Endometrial microvascular endothelial cells (primary cell): ENCODE results near the gene CD3G. TPM values are rescaled to one million over a fixed set of nuclear protein-coding genes. Genes with fewer than 3 reads are reported as not detected.
"Not testable (repeated sequence)": the region's sequence is repeated elsewhere in the genome, so short reads cannot be mapped to it uniquely, and the experiment has no call there.

Source experiments
- in situ Hi-C: cut with HindIII; loops from 2 replicates; pipeline ENCODE4 v1.10.0; 2017; ENCODE audit warnings: low sequenced_read_pairs, low pct_unique_long_range_greater_than_20kb; ENCODE audit errors: inconsistent ontology term
- total RNA-seq: library from RNA; depleted of rRNA; stranded (reverse); fragments of >200 nt; gene quantifications from one replicate; pipeline ENCODE4 v1.2.3, GENCODE V29; 2015; ENCODE audit errors: inconsistent ontology term

The CD3G gene
- total RNA-seq, 1 donor from 2014 or later = not detected

DNA sequence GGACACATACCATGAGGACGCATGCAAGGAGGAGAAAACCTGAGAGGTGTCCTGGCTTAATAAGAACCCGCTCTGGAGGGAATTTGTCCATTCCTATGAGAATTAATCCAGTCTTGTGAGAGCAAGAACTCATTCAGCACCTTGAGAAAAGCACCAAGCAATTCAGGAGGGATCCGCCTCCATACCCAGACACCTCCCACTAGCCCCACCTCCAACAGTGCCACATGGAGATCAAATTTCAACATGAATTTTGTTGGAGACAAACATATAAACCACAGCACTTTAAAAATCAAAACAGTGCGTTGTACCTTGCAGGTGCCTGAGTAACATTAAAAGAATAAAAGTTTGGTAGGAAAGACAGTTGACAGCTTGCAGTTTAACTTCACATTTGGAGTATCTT, 26.6 kb downstream of the CD3G start:
- in situ Hi-C loops = no loop called here

DNA sequence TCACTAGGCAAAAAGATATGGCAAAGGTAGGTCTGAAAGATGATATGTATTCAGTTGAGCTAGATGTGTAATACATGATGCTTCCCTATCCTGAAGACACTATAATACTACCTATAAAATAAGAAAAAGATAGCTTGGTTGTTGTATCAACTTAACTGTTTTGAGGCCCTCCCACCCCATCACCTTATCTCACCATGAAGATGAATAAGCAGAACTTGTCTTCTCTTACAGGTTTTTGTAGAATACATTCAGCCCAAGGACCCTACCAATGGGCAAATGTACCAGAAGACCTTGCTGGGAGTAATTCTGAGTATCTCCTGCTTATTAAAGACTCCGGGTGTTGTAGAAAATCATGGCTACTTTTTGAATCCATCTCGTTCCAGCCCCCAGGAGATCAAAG, 29.1 kb downstream of the CD3G start:
- in situ Hi-C loops = no loop called here

DNA sequence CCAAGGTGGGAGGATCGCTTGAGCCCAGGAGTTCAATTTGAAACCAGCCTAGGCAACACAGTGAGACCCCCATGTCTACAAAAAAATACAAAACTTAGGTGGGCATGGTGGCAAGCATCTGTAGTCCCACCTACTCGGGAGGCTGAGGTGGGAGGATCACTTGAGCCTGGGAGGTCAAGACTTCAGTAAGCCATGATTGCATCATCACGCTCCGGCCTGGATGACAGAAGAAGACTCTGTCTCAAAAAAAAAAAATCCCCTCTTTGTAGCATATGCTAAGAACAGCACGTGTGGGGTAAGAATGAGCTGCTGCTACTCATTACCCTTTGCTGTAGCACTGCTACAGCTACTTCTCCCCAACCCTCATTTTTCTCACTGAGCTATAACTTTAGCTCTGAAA, 29.7 kb downstream of the CD3G start:
- in situ Hi-C loops = no loop called here

DNA sequence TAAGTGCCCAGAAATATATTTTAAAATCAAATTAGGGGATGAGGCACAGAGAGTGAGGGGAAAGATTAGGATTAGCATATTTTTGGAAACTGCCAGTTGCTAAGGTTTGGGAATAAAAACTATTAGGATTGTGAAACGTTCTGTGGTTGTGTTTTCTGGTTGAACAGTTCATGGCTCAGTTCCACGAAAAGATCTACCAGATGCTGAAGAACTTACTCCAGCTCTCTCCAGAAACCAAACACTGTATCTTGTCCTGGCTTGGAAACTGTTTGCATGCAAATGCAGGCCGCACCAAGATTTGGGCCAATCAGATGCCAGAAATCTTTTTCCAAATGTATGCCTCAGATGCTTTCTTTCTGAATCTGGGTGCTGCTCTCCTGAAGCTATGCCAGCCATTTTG, 30.6 kb downstream of the CD3G start:
- in situ Hi-C loops = no loop called here

DNA sequence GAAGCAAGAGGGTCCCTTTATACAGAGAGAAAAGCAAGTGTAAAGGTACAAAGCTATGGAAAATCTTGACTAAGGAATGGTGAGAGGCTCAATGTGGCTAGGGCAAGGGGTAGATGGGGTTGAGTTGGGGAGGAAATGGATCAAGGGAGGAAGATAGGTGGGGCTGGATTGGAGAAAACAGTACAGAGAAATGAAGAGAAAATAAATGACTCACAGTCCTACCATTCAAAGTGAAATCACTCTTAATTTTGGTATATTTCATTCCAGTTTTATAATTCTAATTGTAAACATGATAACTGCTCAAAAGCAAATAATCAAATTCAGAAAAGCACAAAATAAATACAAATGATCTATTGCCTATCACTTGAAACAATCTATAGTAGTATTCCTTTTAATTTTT, 31.8 kb downstream of the CD3G start:
- in situ Hi-C loops = no loop called here

DNA sequence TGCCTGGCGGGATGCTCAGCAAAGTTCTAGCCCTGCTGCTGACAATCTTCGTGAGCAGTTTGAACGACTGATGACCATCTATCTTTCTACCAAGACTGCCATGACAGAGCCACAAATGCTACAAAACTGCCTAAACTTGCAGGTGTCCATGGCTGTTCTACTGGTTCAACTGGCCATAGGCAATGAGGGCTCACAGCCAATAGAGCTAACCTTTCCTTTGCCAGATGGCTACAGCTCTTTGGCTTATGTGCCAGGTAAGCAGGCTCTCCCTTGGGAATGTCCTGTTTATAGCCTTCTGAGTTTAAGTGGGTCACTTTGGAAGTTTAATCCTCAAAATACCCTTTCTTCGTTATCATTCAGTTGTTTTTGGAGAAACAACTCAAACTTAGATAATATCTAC, 35.4 kb downstream of the CD3G start:
- in situ Hi-C loops = no loop called here

DNA sequence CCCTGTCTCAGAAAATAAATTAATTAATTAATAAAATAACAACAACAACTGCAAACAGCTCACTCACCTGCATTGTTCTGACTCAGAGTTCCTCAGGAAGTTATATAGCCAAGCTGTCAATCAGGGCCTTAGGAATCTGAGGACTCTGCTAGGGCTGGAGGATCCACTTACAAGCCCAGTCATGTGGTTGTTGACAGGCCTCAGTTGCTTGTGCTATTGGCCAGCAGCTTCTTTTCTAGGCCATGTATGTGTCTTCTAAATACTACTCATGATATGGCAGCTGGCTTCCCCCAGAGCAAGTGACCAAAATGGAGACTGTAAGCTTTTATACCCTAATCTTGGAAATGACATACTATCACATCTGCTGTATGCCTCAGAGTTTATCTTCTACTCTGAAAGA, 36.4 kb downstream of the CD3G start:
- in situ Hi-C loops = no loop called here

DNA sequence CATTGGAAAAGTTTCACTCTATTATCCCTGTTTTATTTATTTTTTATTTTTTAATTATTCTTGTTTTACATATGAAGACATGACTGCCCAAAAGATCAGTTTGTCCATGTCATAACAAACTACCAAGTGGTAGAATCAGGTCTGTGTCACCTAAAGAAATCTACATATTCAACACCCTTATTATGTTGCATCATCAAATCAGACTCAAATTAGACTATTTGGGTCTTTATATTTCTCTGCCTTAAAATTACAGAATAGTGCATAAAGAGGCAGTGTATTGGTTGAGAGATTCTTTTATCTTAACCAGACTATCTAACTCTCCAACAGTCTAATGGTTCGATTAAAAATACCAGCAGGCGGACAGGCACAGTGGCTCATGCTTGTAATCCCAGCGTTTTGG, 38.8 kb downstream of the CD3G start:
- in situ Hi-C loops = no loop called here

DNA sequence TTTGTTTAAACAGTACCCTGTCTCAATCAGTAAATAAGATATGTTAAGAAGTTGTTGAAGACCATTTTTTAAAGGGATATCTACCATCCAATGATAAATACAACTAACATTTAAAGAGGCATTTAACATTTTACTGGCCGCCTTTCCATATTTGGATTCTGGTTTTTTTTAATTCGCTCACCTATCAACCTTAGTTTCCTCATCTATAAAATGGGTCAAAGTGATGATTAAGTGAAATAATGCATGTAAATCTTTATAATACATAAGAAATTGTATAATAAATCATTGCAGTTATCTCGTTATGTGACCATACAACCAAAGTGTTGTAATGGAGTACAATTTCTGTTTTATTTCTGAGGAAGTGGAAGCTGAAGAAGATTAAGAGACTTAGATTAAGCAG, 39.5 kb downstream of the CD3G start:
- in situ Hi-C loops = no loop called here

DNA sequence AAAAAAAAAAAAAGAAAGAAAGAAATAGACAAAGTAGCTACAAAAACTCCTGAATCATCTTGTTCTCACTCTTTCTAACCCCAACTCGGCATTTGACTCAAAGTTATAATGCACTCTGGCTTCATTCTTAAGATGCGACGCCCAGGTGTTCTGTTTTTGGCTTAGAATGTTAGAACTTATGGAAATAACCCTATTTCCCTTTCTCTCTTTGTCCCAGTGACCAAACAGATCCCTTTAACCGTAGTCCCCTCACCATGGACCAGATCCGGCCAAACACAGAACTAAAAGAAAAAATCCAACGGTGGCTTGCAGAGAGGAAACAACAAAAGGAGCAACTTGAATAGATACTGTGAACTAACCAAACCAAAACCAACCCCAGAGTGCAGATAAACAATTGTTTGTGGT, 52.0 kb downstream of the CD3G start:
- in situ Hi-C loops = no loop called here

DNA sequence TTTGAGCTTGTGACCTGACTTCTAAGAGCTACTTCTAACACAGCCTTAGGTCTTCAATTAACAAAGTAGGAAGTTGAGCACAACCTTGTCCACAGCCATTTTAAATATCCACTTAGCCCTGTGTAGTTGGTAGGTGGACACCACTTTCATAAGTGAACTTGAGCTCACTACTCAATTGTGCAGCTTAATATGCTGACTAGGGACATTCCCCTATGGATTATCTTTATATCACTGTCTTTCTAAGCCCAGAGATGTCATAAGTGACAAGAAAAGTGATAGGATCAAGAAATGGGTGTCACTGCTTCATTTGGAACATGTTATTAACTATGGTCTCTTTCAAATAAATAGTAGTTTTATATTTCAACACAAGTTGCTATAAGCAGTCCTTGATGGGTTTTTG, 53.3 kb downstream of the CD3G start:
- in situ Hi-C loops = no loop called here

DNA sequence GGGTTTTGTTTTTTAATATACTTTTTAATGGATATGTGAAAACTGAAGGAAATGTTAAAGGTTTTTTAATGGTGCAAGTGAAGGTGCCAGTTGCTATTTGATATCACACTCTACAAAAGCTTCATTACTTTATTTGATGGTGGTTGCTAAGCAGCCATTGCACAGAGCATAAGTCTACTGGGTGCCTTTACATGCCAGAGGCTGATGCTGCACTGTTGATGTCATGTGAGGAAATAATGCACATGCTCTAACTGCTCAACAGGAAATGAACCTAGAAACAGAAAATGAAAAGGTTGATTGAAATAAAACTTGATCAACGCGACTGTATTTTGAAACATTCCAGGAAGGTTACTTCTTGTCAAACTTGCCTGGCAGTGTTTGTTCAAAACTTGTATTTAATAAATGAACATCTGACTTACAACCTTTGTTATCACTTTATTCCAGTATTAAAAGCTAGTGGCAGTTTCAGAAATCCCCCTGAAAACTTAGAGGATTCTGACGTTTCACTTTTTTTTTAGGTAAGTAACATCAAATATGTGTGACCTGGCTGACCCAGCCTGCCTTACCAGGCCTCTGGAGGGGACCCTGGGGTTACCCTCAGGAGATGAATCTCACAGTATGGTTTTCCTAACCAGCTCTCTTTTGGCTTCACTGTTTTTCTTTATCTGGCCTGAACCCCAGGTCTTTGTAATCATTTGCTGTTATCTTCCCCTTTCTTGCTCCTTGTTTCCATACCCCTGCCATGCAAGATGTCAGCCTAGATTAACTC, 54.8 kb downstream of the CD3G start:
- in situ Hi-C loops = no loop called here

DNA sequence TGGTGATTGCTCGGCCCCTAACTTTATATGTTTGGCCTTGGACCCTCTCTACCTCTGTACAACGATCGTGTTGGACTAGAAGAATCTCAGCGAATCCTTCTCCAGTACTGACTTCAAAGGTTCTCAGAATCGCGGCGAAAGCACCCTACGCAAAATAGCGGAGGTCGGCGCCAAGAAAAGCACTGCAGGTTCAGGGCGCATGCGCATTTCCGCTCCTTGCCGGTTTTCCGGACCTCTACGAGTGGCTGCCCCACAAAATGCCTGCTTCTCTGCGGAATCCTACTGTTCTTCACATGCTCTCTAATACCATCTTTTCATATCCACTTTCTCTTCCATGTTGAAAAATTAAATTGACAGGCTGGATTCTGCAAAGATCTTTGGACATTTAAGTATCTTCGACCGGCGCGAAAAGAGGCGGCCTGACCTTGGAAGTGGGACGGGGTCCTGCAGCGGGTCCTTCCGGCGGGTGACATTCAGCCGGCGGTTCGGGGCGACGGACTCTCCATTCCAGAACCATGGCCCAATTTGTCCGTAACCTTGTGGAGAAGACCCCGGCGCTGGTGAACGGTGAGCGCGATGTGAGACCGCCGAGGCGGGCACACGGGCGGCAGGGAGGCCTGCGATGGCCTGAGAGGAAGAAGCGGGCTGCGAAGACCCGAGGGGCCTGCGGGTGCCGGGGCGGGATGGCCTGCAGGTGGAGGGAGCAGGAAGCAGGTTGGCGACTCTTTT, 57.2 kb downstream of the CD3G start, which contains the start of gene ATP5MG:
Gene ATP5MG (plus strand): TSS at position 456 of the 729 bp plus-strand sequence. CDS start 60 bp downstream, at position 516.
- in situ Hi-C loops = no loop called here

DNA sequence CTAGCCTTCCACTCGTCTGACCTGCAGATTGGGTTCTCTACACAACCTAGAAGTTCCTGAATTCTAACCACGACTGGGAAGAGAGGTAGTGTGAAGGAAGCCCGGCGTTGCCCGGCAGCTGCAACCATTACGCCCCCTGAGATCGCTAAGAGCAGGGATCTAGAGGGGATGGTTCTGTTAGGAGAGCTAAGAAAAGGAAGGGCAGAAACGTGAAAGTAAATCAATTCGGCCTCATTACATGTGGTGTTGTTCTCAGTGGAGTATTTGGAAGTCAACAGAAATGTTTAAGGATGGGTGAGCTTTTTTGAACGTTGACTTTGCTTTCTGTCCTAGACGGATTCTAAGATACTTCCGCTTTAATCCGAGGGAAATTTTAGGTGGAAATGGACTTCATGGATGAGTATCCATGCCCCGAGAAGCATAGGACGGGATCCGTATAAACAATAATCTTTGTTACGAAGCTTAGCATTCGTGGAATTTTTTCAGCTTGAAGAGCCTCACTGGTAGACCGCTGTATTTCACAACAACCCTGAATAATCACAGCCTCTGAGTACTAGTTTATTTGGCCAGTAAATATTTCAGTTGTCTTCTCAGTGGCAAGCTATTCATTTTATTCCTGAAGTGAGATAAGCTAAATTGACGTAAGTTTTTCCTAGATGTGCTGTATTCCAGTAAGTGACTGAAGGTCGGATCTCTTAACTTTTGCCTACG, 57.9 kb downstream of the CD3G start:
- in situ Hi-C loops = no loop called here

DNA sequence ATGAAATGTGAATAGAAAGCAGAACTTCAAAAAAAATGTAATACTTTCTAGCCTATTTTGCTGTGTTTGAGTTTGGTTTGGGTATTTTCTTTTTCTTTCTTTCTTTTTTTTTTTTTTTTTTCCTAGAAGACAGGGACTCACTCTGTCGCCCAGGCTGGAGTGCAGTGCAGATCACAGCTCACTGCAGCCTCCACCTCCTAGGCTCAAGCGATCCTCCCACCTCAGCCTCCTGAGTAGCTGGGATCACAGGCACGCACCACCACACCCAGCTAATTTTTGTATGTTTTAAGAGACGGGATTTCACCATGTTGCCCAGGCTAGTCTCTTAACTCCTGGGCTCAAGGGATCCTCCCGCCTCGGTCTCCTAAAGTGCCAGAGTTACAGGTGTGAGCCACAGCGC, 58.5 kb downstream of the CD3G start:
- in situ Hi-C loops = not testable (repeated sequence)

Other genes starting within 250 kb of the CD3G start
- gene SCN4B, start 191.5 kb upstream of the CD3G start, total RNA-seq = under 0.01 TPM
- gene SCN2B, start 167.7 kb upstream of the CD3G start, total RNA-seq = not detected
- not detected for gene JAML, start 119.3 kb upstream of the CD3G start, total RNA-seq
- 10.3 TPM for gene MPZL3, start 92.0 kb upstream of the CD3G start, total RNA-seq
- 618 TPM for gene MPZL2, start 80.0 kb upstream of the CD3G start, total RNA-seq
- gene CD3E, start 39.6 kb upstream of the CD3G start, total RNA-seq = not detected
- not detected for gene CD3D, start 1.6 kb upstream of the CD3G start, total RNA-seq
- 53.0 TPM for gene UBE4A, start 15.3 kb downstream of the CD3G start, total RNA-seq
- gene ATP5MG, start 57.3 kb downstream of the CD3G start, total RNA-seq = 66.7 TPM
- 29.9 TPM for gene KMT2A, start 92.1 kb downstream of the CD3G start, total RNA-seq
- not detected for gene TTC36, start 183.1 kb downstream of the CD3G start, total RNA-seq
- 30.3 TPM for gene TMEM25, start 186.8 kb downstream of the CD3G start, total RNA-seq
- gene IFT46, start 221.6 kb downstream of the CD3G start, total RNA-seq = 43.4 TPM
- 127 TPM for gene ARCN1, start 228.1 kb downstream of the CD3G start, total RNA-seq